ENCODE measurements around the gene TBC1D22A.

- TF ChIP-seq EZH2 (IDR thresholded peaks at IDR 0.05; ENCODE audit: borderline replicate concordance, insufficient read depth, low read length, poor library complexity, severe bottlenecking) (no peak), POLR2AphosphoS5 (IDR thresholded peaks at IDR 0.05) (no peak), CTCF (IDR thresholded peaks at IDR 0.05; ENCODE audit: poor library complexity, severe bottlenecking) (no peak), REST (IDR thresholded peaks at IDR 0.05; ENCODE audit: borderline replicate concordance) (no peak), EP300 (conservative IDR thresholded peaks at IDR 0.05; ENCODE audit: poor library complexity, severe bottlenecking) (no peak), TAF1 (IDR thresholded peaks at IDR 0.05; ENCODE audit: low read depth) (no peak), MXI1 (conservative IDR thresholded peaks at IDR 0.05; ENCODE audit: poor library complexity, severe bottlenecking) (no peak)
These were observed 388.0 kb downstream of the TBC1D22A start for GRCh38 chr22:47150426-47150825.
